ENCODE measurements around the gene RSPH10B.
"Not testable (repeated sequence)": the region's sequence is repeated elsewhere in the genome, so short reads cannot be mapped to it uniquely, and the experiment has no call there.

GRCh38 chr7:5904726-5905125 is 65.8 kb downstream of the RSPH10B start:
- not testable (repeated sequence) for TF ChIP-seq TAF1, POLR2A, SPI1, POLR2AphosphoS5 (IDR thresholded peaks at IDR 0.05; ENCODE audit: low read depth, low read length)
